Endothelial cell of umbilical vein (primary cell): ENCODE measurements around the gene ZBP1.

Experiments
- CTCF ChIP-seq, 2 donors: IDR thresholded peaks; 1 replicate in 1 of 2; 2 replicates in 1 of 2; pipeline ENCODE4 v1.5.1; 2011; ENCODE audit warnings: low read length in 2 of 2, mild to moderate bottlenecking in 2 of 2, moderate library complexity in 2 of 2, control low read depth in 1 of 2, inconsistent platforms in 1 of 2, low read depth in 1 of 2; ENCODE audit not compliant: insufficient read depth in 1 of 2; ENCODE audit errors: extremely low read depth in 1 of 2
- EZH2 ChIP-seq: IDR thresholded peaks from 2 replicates; pipeline ENCODE4 v1.6.1; 2012; ENCODE audit warnings: borderline replicate concordance, low read depth, mild to moderate bottlenecking, moderate library complexity, low read length, inconsistent platforms; ENCODE audit not compliant: severe bottlenecking
- GATA2 ChIP-seq: IDR thresholded peaks from 2 replicates; pipeline ENCODE4 v1.7.0; 2011; ENCODE audit warnings: low read depth, mild to moderate bottlenecking, moderate library complexity, mixed read lengths, low read length; ENCODE audit not compliant: insufficient read length, insufficient read depth
- POLR2A ChIP-seq: IDR thresholded peaks from 2 replicates; pipeline ENCODE4 v1.6.1; 2012; ENCODE audit warnings: low read depth, mild to moderate bottlenecking, control low read depth, low read length
- POLR2AphosphoS5 ChIP-seq: IDR thresholded peaks from 2 replicates; pipeline ENCODE4 v1.6.1; 2012; ENCODE audit warnings: low read depth, mild to moderate bottlenecking, control low read depth, low read length, moderate library complexity; ENCODE audit not compliant: insufficient read depth
- TF ChIP-seq, protein P1 (sequence below): IDR thresholded peaks from 2 replicates; pipeline ENCODE4 v1.6.1; 2011; ENCODE audit not compliant: insufficient read depth, insufficient read length

DNA sequence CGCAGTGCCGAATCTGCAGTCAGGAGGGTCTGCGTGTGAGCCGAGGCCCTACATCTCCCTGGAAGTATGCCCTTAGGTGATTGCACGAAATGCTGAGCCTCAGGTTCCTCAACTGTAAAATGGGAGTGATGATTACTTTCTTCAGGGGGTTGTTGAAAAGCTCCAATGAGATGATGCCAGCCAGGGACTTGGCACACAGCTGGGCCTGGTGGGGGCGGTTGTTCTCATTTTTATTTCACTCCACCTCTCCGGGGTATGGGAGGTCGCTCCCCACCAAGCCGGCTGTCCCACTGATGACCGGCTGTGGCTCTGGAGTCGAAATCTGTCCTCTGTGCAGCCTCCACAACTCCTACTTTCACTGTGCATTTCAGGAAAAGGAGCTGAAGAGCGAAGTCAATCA, 51.3 kb downstream of the ZBP1 start:
- TF ChIP-seq, protein P1, sequence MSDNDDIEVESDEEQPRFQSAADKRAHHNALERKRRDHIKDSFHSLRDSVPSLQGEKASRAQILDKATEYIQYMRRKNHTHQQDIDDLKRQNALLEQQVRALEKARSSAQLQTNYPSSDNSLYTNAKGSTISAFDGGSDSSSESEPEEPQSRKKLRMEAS = no peak
- TF ChIP-seq CTCF (IDR thresholded peaks at IDR 0.05; ENCODE audit: extremely low read depth in 1 of 2, insufficient read depth in 1 of 2, low read depth in 1 of 2, low read length in 2 of 2) (no peak), POLR2A (no peak), GATA2 (no peak), EZH2 (no peak), POLR2AphosphoS5 (no peak)
